Neural cell (in vitro differentiated cells): ENCODE data around the gene CDS1.

Experiments
- EP300 ChIP-seq: fragments of 450-650 bp; conservative IDR thresholded peaks from 2 replicates; pipeline ENCODE4 v1.6.1; 2014; ENCODE audit warnings: antibody characterized with exemption, mild to moderate bottlenecking, moderate library complexity; ENCODE audit not compliant: poor library complexity, severe bottlenecking
- EZH2 ChIP-seq: fragments of 200-600, 300-800 bp; shearing (Covaris generic), sonication (generic); IDR thresholded peaks from 2 replicates; pipeline ENCODE4 v1.6.1; 2014; ENCODE audit warnings: antibody characterized with exemption, low read length, borderline replicate concordance, mild to moderate bottlenecking; ENCODE audit not compliant: insufficient read depth, poor library complexity, severe bottlenecking
- POLR2AphosphoS5 ChIP-seq: IDR thresholded peaks from 2 replicates; pipeline ENCODE4 v1.6.1; 2012
- RAD21 ChIP-seq: fragments of 450-650 bp; conservative IDR thresholded peaks from 2 replicates; pipeline ENCODE4 v1.6.1; 2014; ENCODE audit warnings: antibody characterized with exemption, mild to moderate bottlenecking, moderate library complexity
- REST ChIP-seq: IDR thresholded peaks from 2 replicates; pipeline ENCODE4 v1.6.1; 2012; ENCODE audit warnings: borderline replicate concordance
- TF ChIP-seq, protein P1 (sequence below): fragments of 450-650 bp; IDR thresholded peaks from 2 replicates; pipeline ENCODE4 v1.5.1; 2014; ENCODE audit warnings: antibody characterized with exemption, mild to moderate bottlenecking, moderate library complexity; ENCODE audit not compliant: poor library complexity, severe bottlenecking

DNA sequence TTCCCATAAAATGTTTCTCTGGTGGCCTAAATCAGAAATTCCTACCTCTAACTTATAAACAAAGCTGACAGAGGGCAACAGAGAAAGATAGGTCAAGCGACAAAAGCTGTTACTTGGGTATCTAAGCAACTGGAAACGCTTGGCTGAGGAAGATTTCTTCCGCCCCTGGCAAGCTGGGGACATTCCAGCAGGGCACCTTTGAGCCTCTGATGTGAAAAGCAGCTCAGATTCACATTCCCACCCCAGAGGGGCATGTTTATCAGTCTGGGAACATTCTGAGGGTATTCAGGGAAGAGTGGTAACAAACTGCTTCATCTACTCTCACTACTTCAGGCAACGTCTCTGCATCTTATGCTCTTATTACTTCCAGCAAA is 3.5 kb upstream of the CDS1 start:
- TF ChIP-seq, protein P1, sequence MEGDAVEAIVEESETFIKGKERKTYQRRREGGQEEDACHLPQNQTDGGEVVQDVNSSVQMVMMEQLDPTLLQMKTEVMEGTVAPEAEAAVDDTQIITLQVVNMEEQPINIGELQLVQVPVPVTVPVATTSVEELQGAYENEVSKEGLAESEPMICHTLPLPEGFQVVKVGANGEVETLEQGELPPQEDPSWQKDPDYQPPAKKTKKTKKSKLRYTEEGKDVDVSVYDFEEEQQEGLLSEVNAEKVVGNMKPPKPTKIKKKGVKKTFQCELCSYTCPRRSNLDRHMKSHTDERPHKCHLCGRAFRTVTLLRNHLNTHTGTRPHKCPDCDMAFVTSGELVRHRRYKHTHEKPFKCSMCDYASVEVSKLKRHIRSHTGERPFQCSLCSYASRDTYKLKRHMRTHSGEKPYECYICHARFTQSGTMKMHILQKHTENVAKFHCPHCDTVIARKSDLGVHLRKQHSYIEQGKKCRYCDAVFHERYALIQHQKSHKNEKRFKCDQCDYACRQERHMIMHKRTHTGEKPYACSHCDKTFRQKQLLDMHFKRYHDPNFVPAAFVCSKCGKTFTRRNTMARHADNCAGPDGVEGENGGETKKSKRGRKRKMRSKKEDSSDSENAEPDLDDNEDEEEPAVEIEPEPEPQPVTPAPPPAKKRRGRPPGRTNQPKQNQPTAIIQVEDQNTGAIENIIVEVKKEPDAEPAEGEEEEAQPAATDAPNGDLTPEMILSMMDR: no peak
- no peak for TF ChIP-seq EZH2
- TF ChIP-seq REST: no peak
- TF ChIP-seq RAD21: no peak
- no peak for TF ChIP-seq EP300
- no peak for TF ChIP-seq POLR2AphosphoS5
